Uterus (tissue), 4 donors: ENCODE results near the gene TSPAN18. TPM values are rescaled to one million over a fixed set of nuclear protein-coding genes. Genes with fewer than 3 reads are reported as not detected.

Source experiments
- DNase-seq, 2 donors: peaks; one replicate each; pipeline ENCODE4 v3.0.0-alpha.2; 2019 to 2020
- H3K27ac ChIP-seq, 2 donors: fragments of 200-600 bp; sonication (generic); 1 replicate in 1 of 2; 2 replicates in 1 of 2; pipeline ENCODE4 v1.5.1; 2016 to 2018
- H3K27me3 ChIP-seq, 2 donors: fragments of 200-600 bp; sonication (generic); one replicate each; pipeline ENCODE4 v1.5.1; 2018 to 2019; ENCODE audit warnings: control low read depth in 1 of 2
- H3K36me3 ChIP-seq, 2 donors: fragments of 200-600 bp; sonication (generic); one replicate each; pipeline ENCODE4 v1.5.1; 2019; ENCODE audit warnings: control low read depth in 1 of 2
- H3K4me1 ChIP-seq, 2 donors: fragments of 200-600 bp; sonication (generic); one replicate each; pipeline ENCODE4 v1.5.1; 2018 to 2019; ENCODE audit warnings: control low read depth in 1 of 2
- H3K4me3 ChIP-seq, 2 donors: fragments of 200-600 bp; sonication (generic); 1 replicate in 1 of 2; 2 replicates in 1 of 2; pipeline ENCODE4 v1.5.1; 2018 to 2019; ENCODE audit warnings: mild to moderate bottlenecking in 1 of 2
- H3K9me3 ChIP-seq, 2 donors: fragments of 200-600 bp; sonication (generic); one replicate each; pipeline ENCODE4 v1.5.1; 2019; ENCODE audit warnings: control low read depth in 1 of 2
- POLR2A ChIP-seq, 2 donors: fragments of 450-650 bp; IDR thresholded peaks; one replicate each; pipeline ENCODE4 v1.6.1; 2016; ENCODE audit warnings: antibody characterized with exemption in 2 of 2, mild to moderate bottlenecking in 1 of 2, moderate library complexity in 1 of 2
- intact Hi-C: fragments of 100-400 bp; cut with DNase I; formaldehyde crosslinking; loops from one replicate; pipeline ENCODE4 v1.15.1; 2023; ENCODE audit warnings: low total_unique reads
- total RNA-seq, 4 donors: library from RNA; depleted of rRNA in 3 of 4; stranded (reverse); fragments of >200 nt in 3 of 4; gene quantifications; one replicate each; pipeline versions ENCODE4 v1.1.0 to v1.2.4, GENCODE V29; 2014 to 2023
- TF ChIP-seq, protein P1 (sequence below), 4 experiments: fragments of 200-600 bp in 2 of 4; fragments of 450-650 bp in 2 of 4; sonication (generic) in 2 of 4; IDR thresholded peaks; one replicate each; pipeline ENCODE4 v1.5.1; 2016 to 2019; ENCODE audit warnings: antibody characterized with exemption in 4 of 4, mild to moderate bottlenecking in 2 of 4, moderate library complexity in 1 of 4
- donor health status: DM: yes; HTN: yes; CAD: no.

TSPAN18 gene
- total RNA-seq, 4 donors from 2014 or later, result 1.2 to 117 (median 20.1) TPM

DNA sequence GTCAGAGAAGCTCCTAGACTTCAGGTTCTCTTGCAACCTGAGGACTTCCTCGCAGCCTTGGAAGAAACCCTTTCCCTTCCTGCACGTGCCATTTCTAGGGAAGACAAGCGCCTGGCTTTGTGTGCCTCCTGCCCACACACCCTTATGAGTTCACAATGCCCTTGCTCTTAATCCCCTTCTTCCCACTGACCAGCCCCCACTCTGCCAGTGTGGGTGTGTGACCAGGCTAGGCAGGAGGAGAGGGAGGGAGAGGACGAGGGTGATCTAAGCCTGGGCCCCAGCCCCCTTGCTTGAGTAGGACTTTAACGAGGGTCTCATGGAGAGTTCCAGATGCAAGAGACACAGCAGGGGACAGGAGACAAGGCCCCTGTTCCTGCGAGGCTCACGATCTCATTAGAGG lies 193.7 kb downstream of the TSPAN18 start:
- no peak overlapping the region for H3K4me3 ChIP-seq
- no peaks in the 10 kb centered on the region for H3K4me1 ChIP-seq
- intact Hi-C loops, result no loop called here
- DNase-seq, result no peak
- no peaks in the 10 kb centered on the region for H3K36me3 ChIP-seq
- H3K27me3 ChIP-seq, result no peaks in the 10 kb centered on the region
- no peak for TF ChIP-seq POLR2A (IDR thresholded peaks at IDR 0.05)
- TF ChIP-seq, protein P1, sequence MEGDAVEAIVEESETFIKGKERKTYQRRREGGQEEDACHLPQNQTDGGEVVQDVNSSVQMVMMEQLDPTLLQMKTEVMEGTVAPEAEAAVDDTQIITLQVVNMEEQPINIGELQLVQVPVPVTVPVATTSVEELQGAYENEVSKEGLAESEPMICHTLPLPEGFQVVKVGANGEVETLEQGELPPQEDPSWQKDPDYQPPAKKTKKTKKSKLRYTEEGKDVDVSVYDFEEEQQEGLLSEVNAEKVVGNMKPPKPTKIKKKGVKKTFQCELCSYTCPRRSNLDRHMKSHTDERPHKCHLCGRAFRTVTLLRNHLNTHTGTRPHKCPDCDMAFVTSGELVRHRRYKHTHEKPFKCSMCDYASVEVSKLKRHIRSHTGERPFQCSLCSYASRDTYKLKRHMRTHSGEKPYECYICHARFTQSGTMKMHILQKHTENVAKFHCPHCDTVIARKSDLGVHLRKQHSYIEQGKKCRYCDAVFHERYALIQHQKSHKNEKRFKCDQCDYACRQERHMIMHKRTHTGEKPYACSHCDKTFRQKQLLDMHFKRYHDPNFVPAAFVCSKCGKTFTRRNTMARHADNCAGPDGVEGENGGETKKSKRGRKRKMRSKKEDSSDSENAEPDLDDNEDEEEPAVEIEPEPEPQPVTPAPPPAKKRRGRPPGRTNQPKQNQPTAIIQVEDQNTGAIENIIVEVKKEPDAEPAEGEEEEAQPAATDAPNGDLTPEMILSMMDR (IDR thresholded peaks at IDR 0.05), result no peak
- no peak overlapping the region for H3K27ac ChIP-seq
- H3K9me3 ChIP-seq, result no peaks in the 10 kb centered on the region

- Histone ChIP-seq H3K27me3 (no peaks in the 10 kb centered on the region), H3K36me3 (no peaks in the 10 kb centered on the region), H3K4me3 (no peak overlapping the region), H3K4me1 (no peaks in the 10 kb centered on the region), H3K27ac (no peak overlapping the region), H3K9me3 (no peaks in the 10 kb centered on the region)
- intact Hi-C loops, result no loop called here
- TF ChIP-seq, protein P1 (IDR thresholded peaks at IDR 0.05), result no peak
- TF ChIP-seq POLR2A (IDR thresholded peaks at IDR 0.05), result no peak
- no peak for DNase-seq
These were observed 196.4 kb downstream of the TSPAN18 start for GRCh38 chr11:44923115-44923514.

GRCh38 chr11:44923806-44924205 lies 197.0 kb downstream of the TSPAN18 start:
- Histone ChIP-seq H3K27me3 (no peaks in the 10 kb centered on the region), H3K4me1 (no peaks in the 10 kb centered on the region), H3K27ac (no peak overlapping the region), H3K9me3 (no peaks in the 10 kb centered on the region), H3K4me3 (no peak overlapping the region), H3K36me3 (no peaks in the 10 kb centered on the region)
- no peak for DNase-seq
- intact Hi-C loops, result no loop called here
- no peak for TF ChIP-seq POLR2A (IDR thresholded peaks at IDR 0.05)
- TF ChIP-seq, protein P1 (IDR thresholded peaks at IDR 0.05), result no peak

GRCh38 chr11:44926036-44926435 lies 199.3 kb downstream of the TSPAN18 start:
- no peaks in the 10 kb centered on the region for H3K27me3 ChIP-seq
- TF ChIP-seq, protein P1 (IDR thresholded peaks at IDR 0.05), result no peak
- TF ChIP-seq POLR2A (IDR thresholded peaks at IDR 0.05), result no peak
- no peak for DNase-seq
- no peak overlapping the region for H3K27ac ChIP-seq
- intact Hi-C loops, result no loop called here
- H3K36me3 ChIP-seq, result no peaks in the 10 kb centered on the region
- no peaks in the 10 kb centered on the region for H3K4me1 ChIP-seq
- no peaks in the 10 kb centered on the region for H3K9me3 ChIP-seq
- H3K4me3 ChIP-seq, result no peak overlapping the region

DNA sequence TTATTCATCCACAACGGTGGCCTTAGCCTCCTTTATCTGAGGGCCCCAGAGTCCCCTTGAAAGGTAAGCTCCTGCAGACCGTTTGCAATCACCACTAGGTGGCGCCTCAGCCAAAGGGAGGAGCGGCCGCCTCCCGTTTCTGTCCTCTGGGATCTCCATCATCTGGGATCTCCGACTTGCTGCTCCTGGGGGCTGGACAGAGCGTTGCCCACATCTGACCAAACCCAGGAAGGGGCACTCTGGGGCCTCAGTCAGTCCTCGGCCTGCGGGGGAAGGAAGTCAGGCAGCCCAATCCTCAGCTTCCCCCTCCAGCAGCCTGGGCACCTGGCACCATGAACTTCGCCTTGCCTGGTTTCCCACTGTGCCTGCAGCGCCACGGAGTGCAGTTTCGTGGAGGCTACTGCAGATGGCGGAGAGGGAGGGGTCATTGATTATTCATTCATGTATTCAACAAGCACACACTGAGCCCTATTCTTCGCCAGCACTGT lies 200.5 kb downstream of the TSPAN18 start:
- DNase-seq, result peak; percentile 52 to 54
- Histone ChIP-seq H3K36me3 (no peaks in the 10 kb centered on the region), H3K27me3 (no peaks in the 10 kb centered on the region), H3K9me3 (no peaks in the 10 kb centered on the region), H3K4me3 (no peak overlapping the region), H3K4me1 (no peaks in the 10 kb centered on the region), H3K27ac (no peak overlapping the region)
- intact Hi-C loops, result no loop called here
- TF ChIP-seq, protein P1 (IDR thresholded peaks at IDR 0.05), result peak; percentile 66 to 79 (median 73)
- no peak for TF ChIP-seq POLR2A (IDR thresholded peaks at IDR 0.05)
